Measurements from ENCODE around the gene TRIP12.

GRCh38 chr2:229725716-229726574 lies 195.9 kb downstream of the TRIP12 start:
- no peak for TF ChIP-seq REST (IDR thresholded peaks at IDR 0.05; ENCODE audit: low read depth)
- TF ChIP-seq EZH2 (IDR thresholded peaks at IDR 0.05), result no peak
- TF ChIP-seq, protein P1, sequence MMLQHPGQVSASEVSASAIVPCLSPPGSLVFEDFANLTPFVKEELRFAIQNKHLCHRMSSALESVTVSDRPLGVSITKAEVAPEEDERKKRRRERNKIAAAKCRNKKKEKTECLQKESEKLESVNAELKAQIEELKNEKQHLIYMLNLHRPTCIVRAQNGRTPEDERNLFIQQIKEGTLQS (IDR thresholded peaks at IDR 0.05), result no peak
- TF ChIP-seq POLR2AphosphoS5 (IDR thresholded peaks at IDR 0.05; ENCODE audit: low read depth, low read length), result no peak
- TF ChIP-seq, protein P2, sequence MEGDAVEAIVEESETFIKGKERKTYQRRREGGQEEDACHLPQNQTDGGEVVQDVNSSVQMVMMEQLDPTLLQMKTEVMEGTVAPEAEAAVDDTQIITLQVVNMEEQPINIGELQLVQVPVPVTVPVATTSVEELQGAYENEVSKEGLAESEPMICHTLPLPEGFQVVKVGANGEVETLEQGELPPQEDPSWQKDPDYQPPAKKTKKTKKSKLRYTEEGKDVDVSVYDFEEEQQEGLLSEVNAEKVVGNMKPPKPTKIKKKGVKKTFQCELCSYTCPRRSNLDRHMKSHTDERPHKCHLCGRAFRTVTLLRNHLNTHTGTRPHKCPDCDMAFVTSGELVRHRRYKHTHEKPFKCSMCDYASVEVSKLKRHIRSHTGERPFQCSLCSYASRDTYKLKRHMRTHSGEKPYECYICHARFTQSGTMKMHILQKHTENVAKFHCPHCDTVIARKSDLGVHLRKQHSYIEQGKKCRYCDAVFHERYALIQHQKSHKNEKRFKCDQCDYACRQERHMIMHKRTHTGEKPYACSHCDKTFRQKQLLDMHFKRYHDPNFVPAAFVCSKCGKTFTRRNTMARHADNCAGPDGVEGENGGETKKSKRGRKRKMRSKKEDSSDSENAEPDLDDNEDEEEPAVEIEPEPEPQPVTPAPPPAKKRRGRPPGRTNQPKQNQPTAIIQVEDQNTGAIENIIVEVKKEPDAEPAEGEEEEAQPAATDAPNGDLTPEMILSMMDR (IDR thresholded peaks at IDR 0.05 in 2 of 3, conservative IDR thresholded peaks at IDR 0.05 in 1 of 3; ENCODE audit: borderline replicate concordance in 1 of 3, insufficient read depth in 1 of 3, low read depth in 2 of 3, low read length in 2 of 3), result no peak
- no peak for TF ChIP-seq POLR2A (IDR thresholded peaks at IDR 0.05; ENCODE audit: borderline replicate concordance, extremely low read depth, insufficient read depth, insufficient read length)
- TF ChIP-seq RAD21 (IDR thresholded peaks at IDR 0.05; ENCODE audit: low read depth), result no peak
- no peak for TF ChIP-seq SRF (IDR thresholded peaks at IDR 0.05; ENCODE audit: low read depth)
- no peak for TF ChIP-seq EGR1 (IDR thresholded peaks at IDR 0.05; ENCODE audit: low read depth)
